Colon (tissue), 2 donors: ENCODE measurements around the gene ATF6.

Experiments
- FAIRE-seq: peaks from 2 replicates; lab custom pipeline; 2012; peaks lifted over from hg19 to GRCh38; lab: Jason Lieb, UNC
- donor health status: control.
- donor health status: control.

The ATF6 gene

DNA sequence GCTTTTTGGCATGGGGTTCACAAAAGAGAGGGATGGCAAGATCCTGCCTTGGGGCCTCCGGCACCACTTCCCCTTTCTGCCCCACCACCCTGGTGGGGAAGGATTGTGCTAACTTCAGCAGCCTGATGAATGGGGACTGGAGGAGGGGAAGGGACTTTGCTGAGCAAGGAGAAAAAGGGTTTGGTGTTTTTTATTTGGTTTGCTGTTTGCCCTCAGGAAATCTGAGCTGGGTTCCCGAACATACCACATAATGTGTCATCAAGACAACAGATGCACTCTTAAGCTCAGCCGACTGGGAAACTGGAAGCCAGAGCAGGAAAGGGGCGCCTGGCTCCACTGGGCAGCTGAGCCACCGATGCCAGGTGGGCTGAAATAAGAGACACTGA lies 237.7 kb downstream of the ATF6 start:
- no peak for FAIRE-seq

DNA sequence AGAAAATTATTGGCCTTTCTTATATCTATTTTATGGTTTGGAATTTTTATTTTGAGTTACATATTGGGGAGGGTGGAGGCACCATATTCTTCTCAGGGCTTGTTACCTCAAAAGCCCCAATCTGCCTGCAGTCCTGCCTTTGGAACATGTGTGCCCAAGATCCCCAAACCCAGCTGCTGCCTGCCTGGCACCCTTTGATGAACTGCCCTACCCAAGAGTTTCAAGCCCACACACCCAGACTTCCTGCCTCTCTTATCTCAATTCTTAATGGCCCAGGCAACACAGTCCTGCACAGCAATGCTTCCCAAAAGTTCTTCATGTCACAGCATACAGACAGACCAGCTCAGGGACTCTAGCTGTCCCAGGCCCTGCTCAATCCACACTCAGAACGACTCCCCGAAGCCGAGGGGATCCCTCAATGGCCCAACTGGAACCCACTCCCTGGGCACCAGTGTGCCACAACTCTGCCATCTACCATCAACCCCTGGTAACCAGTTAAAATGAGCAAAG lies 238.4 kb downstream of the ATF6 start:
- no peak for FAIRE-seq

DNA sequence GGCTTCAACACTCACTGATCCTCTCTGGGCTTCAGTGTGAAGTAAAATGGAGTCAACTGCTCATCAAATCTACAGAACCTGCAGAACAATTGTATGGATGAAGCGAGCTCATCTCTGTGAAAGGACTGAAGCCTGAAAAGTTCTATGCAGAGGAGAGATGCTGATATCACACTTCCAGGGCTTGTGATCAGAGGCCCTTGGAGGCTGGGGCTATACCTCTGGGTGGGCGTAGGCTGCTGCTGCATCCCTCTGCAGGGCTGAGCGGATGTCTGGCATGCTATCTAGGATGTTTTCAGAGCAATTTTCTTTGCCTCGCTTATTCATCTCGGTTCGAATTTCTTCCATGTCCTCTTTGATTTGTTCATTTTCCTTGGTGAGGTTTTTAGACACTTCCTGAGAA lies 240.0 kb downstream of the ATF6 start:
- FAIRE-seq = no peak

DNA sequence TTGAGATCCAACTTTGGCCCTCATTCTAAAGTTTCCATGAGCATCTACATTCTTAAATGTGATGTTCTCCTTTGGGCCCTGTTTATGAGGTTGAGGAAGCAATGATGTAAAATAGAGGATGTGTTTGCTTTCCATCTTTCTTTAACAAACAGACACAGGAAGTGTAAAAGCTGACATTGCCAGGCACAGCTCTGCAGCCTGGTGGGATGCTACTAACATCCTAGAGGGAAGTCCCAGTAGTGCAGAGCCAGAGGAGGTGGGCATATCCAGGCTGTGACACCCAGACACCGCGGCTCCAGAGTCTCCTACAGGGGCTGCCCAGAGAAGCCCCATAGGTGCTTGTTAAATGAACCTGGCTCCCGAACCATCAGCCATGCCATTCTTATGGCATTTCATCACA lies 241.3 kb downstream of the ATF6 start:
- no peak for FAIRE-seq

DNA sequence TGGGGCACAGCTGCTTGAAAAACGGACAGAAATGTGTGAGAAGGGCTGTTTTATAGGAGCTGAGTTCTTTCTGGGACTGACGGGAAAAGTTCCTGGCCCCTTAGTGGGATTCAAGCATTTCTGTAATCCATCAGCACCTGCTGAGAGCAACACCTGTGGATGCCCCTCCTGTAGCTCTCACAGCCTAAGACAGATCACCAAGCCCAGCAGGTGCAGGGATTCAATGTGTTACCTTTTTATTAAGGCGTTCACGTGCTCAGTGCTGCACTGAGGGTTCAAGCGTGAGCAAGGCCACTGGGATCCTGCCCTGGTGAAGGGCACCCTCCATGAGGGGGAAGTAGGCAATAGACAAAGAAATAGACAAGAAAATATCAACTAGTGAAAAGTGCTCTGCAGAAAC lies 242.7 kb downstream of the ATF6 start:
- FAIRE-seq = no peak

DNA sequence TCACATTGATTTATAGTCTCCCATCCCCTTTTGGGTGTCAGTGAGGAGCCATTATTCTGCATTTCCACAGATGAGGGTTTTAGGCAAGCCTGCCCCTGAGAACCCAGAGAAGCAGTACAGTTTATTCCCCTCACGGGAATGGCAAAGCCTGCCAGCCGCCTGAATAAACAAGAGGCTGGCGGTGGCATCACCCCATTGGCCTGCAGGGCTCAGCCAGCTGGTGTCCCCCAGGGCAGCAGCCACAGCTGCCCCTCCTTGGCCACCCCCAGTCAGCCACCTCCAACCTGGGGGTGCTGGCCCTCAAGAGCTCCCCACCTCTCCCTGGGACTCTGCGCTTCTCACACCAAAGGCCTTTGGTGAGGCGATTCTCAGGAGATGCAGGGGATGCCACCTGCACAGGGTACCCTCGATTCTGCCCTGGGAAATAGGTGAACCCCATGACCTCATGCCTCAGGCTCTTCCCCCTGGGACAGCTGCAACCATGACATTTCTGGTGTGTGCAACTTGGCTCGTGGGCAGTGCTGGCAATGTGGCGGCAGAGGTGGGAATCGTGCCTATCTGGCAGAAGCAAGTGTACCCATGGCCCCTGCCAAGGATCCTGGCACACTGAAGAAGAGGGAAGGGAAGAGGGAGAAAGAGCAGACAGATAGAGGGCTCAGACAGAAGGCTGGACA lies 243.5 kb downstream of the ATF6 start:
- no peak for FAIRE-seq

DNA sequence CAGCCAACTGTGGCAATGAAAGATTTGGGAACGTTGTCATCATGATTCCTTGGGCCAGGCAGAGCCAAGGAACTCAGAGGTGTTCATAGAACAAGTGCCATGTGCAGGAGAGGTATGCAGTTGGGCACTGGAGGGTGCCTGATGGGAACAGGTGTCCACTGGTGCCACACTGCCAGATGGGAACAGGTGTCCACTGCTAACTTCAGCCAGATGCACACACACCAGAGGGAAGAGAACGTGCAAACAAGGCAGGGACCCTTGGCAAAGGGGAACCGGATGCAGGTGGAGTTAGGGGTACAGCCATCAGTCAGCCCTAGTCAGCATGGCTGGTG lies 244.0 kb downstream of the ATF6 start:
- FAIRE-seq = no peak

DNA sequence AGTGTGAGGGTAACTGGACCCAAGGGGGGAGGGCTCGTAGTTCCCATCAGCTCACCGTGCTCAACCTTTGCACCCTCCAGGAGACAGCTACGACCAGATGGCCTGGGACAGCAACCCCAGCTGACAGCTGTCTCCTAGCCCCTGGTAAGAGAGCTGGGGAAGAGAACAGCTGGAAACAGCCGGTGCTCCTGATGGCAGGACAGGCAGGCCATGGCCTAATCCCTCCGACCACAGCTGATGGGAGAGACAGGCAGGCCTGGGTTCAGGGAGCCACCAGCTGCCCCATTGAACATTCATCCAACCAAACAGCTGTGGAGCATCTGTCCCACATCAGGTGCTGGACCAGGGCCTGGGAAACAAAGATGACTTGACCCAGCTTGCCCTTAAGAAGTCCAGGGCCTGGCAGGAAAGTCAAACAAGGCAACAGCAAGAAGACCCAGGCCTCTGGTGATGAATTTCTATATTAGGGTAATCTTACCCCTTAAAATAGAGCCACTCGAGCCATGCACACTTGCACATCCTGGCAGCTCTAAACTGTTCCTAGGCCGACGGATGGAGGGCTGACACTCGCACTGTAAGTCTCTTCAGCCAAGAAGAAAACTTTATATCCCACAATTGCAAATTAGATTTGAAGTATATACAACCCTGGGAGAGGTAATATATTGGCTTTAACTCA lies 245.4 kb downstream of the ATF6 start:
- no peak for FAIRE-seq

DNA sequence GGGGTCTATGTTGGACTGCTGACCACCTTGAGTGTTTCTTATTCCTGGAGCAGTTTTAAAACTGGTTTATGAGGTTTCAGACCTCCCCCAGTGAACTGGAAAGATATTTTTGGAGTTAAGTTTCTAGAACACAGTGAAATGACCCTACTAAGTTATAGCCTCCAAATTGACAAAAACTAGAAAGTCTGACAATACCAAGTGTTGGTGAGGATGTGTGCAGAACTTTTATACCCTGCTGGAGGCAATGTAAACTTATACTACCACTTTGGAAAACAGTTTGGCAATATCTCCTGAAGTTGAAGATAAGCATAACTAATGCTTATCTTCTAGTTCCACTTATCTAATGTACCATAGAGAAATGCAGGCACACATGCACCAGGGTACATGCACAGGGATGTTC lies 247.2 kb downstream of the ATF6 start:
- FAIRE-seq = no peak
